GM21723 (cell line): Measurements from ENCODE around the gene ATP9B.

Source experiments
- ATAC-seq: cut with Tn5 transposase; IDR thresholded peaks from one replicate; pipeline ENCODE4 v1.9.1; 2021; ENCODE audit warnings: mild to moderate bottlenecking, moderate library complexity; ENCODE audit not compliant: unreplicated experiment

ATP9B gene

DNA sequence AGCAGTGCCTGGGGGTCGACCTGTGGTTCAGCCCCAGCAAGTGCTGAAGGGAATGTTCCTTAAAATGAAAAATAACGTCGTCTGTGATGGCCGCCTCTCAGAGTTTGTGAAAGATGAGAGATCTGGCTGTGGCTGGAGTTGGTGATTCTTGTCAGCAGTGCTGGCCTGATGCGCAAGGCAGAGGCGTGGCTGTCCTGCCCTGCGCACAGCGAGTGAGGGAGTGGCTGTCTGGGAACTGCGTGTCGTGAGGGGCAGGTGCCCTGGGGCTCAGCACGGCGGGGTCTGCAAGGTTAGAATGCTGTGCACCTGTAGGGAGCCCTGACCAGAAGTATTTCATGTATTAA lies 335.3 kb downstream of the ATP9B start:
- no peak for ATAC-seq

DNA sequence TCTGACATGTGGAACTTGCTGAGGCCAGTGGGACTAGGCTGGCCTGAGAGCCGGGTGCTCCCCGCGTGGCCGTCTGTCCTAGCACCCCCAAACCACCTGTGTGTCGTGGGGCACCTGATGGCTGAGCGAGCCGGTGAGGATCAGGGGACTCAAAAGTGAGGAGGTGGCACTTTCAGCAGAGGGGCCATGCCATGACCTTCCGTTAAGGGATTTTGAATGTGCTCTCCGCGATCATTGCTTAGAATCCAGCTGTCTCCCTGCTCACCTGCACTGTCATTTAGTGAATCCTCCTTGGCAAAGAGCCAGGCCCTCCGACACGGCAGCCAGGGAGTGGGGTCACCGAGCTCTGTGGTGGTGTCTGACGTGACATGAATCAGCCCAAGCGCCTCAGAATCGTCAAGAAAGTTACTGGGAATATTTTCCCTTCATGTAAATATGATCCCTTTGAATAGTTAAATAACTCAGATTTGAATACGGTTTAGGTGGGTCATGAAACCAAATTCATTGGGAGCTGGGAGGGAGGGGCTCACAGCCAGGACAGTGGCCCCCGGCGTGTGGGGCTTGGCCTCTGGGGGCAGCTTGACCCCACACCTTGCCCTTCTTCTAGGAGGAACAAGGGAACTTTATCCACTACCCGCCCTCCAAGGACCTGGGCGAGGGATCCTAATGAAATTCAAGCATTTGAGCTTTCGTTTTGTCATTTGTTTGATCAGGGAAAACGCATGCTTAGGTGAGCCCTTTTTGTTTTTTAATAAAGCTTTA lies 336.0 kb downstream of the ATP9B start:
- no peak for ATAC-seq

DNA sequence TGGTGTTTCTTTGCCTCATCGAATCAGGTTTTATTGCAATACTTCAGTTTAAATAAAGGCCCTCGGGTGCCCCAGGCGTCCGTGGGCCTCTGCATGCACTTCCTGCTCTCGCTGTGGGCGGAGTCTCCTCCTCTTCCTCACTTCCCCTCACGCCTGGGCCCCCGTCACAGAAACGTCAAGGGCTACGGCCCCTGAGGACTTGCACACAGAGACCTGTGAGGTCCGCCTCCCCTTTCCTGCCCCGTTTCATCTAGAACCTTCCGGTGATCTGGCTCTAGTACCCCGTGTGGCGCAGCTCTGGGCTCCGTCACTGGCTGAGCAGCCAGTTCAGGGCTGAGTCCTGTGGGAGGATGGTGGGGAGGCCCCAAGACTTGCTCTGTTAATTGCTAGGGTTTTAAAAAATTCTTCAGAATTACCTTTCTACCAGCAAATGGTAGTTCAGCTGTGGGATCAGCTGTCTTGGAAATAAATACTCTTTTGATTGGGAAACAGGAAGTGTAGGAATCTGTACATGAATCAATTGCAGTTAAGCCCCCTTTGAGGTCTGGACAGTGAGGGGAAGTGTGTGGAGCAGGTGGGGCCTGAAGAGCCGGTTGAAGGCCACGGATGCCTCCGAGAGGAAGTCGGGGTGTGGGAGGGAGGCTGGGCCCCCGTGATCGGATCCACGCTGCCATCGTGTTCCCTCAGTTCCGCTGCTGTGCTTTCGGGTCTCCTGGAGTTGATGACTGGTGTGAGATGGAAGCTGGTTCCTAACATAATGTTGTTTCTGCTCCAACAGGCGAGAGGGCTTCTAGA lies 336.8 kb downstream of the ATP9B start:
- peak; percentile 75 for ATAC-seq

DNA sequence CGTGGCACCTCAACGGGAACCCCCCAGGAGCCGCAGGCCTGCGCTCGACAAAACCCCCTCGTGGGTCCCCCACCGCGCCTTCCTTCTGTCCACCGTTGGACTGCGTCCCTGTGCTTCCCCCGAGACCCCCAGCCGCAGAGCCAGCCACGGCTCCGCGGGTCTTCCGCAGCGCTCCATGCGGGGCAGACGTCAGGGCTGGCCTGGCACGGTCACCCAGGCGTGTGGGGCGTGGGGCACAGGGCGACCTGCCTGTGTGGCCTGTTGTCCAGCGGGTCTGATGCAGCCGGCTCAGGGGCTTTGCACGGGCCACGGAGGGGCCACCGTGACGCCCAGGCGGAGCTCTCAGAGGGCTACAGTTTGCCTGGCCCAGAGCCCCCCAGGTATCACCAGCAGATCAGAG lies 337.5 kb downstream of the ATP9B start:
- ATAC-seq = no peak

DNA sequence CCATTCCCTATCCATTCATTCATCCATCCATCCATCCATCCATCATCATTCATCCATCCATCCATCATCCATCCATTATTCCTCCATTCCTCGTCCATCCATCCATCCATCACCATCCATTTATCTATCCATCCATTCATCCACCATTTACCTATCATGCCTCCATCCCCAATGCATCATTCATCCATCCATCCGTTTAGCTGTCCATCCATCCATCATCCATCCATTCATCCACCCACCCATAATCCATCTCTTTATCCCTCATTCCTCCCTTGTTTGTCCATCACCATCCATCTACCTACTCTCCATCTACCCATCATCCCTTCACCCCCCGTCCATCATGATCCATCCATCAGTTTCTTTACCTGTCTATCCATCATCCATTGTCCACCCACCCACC lies 340.1 kb downstream of the ATP9B start:
- no peak for ATAC-seq

DNA sequence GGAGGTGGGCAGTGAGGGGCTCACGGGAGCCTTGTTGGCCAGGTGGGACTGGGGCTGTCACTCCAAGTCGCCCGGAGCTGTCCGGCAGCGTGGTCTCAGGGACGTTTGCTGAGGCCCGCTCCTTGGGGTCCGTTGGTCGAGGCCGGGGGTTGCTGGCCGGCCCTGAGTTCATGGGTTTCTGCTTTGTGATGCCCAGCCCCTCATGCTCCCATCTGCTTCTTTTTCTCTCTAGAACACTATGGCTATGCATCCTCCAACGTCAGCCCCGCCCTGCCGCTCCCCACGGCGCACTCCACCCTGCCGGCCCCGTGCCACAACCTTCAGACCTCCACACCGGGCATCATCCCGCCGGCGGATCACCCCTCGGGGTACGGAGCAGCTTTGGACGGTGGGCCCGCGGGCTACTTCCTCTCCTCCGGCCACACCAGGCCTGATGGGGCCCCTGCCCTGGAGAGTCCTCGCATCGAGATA lies 341.0 kb downstream of the ATP9B start:
- ATAC-seq = no peak

DNA sequence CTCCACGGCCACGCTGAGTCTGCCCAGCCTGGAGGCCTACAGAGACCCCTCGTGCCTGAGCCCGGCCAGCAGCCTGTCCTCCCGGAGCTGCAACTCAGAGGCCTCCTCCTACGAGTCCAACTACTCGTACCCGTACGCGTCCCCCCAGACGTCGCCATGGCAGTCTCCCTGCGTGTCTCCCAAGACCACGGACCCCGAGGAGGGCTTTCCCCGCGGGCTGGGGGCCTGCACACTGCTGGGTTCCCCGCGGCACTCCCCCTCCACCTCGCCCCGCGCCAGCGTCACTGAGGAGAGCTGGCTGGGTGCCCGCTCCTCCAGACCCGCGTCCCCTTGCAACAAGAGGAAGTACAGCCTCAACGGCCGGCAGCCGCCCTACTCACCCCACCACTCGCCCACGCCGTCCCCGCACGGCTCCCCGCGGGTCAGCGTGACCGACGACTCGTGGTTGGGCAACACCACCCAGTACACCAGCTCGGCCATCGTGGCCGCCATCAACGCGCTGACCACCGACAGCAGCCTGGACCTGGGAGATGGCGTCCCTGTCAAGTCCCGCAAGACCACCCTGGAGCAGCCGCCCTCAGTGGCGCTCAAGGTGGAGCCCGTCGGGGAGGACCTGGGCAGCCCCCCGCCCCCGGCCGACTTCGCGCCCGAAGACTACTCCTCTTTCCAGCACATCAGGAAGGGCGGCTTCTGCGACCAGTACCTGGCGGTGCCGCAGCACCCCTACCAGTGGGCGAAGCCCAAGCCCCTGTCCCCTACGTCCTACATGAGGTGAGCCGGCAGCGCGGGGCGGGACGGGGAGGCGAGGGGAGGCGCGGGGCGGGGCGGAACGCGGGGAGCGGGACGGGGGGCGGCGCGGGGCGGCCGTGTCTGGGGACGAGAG lies 341.8 kb downstream of the ATP9B start:
- ATAC-seq = no peak

DNA sequence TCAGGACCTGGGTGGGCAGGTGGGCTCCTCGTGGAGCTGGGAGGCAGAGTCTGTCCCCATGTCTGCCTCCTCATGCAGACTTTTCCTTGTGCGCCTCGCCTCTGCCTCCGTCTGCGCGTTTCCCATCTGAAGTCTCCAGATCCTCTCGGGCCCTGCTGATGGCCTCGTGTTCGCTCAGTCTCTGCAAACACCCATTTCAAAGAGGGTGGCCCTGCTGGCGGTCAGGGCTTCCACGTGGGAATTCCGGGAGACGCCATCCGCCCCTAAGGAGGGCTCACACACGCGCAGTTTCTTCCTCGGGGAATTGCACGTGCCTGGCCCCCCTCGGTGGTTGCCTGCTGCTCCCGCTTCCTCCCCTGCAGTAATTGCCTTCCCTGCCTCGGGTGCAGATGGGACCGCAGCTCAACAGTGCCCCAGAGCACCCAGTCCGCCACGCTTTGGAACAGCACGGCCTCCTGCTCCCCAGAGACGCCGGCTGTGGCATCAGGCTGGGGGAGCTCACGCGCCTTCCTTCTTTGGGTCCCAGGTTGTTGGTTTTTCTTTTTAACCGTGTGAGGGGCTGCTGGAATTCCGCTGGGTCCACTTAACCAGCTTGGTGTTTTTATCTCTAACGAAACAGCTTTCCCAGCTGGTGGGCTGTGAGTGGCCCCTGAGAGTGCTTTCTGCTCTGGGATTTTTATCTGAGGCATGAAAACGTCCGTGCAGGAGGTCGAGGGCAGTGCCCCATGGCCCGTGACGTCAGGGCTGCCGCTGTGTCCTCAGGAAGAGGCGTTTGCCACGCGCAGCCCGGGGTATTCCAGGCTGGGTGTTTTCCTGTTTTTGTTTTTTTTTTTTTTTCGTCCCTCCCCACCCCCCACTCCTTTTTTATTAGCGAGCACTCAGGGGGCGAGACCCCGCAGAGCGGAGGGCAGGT lies 342.7 kb downstream of the ATP9B start:
- ATAC-seq = no peak

DNA sequence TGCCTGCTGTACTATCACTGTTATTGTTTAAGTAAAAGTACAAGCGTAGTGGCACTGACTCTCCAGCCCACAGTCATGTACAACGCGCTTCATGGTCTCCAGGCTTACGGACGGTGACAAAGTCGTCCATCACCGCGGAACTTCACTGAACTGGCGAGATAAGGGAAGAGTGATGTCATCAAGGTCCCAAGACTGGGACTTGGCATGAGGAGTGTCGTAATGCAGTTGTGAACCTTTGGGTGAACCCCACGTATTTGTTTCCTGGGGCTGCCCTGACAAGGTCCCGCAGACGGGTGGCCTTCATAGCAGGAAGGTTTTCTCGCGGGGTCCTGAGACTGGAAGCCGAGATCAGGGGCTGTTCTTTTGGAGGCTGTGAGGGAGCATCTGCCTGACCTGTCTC lies 343.8 kb downstream of the ATP9B start:
- ATAC-seq = no peak

DNA sequence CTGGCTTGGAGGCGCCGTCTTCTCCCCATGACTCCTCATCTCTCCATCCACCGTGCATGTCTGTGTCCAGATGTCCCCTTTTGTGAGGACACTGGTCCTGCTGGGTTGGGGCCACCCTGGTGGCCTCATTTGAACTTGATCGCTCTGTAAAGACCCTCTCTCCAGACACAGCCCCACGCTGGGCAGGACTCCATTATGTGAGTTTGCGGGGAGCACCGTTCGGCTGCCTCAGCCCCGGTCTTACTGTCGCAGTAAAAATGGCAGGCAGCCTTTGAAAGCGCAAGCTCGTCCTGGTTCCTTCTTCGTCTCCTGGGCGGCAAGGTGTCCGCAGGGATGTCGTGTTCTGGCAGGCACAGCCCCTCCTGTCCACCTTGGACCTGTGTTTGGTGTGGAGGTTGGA lies 344.2 kb downstream of the ATP9B start:
- no peak for ATAC-seq

DNA sequence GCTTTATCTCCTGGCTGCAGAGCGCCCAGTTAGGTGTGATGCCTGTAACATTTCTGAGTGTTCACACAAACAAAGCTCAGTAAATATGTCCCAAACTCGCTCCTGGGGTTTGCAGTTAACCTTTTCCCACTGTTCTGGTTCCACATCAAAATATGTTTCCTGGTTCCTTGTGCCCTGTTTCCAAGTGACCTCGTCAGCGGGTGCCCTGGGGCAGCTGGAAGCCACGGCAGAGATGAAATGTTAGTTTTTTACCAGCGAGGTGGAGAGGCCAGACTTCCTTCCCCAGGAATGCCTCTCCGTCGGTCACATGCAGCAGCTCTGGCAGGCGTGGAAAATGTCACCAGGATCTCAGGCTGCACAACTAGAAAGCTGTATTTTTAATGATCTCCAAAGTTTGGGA lies 344.7 kb downstream of the ATP9B start:
- no peak for ATAC-seq

DNA sequence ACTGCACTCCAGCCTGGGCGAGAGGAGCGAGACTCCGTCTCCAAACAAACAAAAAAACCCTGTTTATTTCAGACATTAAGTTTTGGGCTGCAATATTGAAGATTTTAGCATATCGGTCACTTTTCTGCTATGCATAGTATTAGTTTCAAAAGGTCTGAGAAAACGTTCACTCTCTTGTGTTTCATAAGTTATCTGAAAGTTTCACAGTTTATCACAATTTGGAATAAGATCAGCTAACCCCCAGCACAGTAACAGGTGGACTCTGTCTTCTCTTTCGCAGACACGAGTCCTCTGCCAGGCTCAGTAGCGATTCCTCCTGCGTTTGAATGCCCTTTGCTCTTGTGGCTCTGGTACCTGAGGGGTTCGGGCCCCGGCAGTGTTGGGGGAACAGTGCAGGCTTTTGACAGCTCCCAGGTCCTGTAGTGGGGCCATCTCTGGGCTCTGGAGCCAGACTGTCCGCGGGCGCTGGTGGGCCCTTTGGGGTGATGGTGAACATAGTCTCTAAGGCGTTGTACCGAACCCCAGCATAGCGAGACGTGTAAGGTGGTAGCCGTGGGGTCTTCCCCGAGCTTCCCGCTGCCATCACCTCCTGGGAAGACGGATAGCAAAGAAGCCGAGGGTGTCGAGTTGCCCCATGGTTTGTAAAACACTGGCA lies 347.0 kb downstream of the ATP9B start:
- ATAC-seq = no peak

DNA sequence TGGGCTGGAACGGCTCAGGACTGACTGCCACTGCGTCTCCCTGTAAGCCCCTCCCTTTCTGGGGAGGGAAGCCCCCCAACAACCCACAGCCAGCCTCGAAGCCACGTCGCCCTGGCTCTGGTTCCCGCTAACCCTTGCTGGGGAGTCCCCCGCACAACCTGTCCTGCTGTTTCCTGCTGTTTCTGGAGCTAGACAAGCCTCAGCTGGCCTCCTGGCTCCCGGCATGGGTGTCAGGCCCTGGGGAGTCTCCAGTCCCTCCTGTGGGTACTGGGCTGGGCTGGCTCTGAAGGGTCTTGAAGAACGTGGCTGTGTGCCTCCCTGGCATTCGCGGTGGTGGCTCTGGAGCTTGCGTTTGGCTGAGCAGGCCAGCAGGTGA lies 347.5 kb downstream of the ATP9B start:
- ATAC-seq = no peak

DNA sequence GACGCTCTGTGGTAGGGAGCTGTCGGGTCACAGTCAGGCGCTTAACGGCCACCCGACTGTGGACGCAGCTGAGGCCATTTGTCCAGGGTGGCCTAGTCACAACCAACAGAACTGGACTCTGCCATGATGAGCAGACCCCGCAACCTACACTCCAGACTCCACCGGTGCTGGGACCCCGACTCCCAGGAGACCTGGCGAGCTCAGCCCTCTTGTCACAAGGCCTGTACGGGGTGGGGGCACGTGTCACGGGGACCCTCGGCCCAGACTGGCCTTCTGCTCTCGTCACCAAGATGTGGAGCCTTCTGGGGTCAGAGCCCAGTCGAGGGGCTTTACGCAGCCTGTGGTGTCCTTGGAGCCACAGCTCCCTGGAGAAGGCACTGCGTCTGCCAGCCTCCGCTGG lies 349.0 kb downstream of the ATP9B start:
- no peak for ATAC-seq

DNA sequence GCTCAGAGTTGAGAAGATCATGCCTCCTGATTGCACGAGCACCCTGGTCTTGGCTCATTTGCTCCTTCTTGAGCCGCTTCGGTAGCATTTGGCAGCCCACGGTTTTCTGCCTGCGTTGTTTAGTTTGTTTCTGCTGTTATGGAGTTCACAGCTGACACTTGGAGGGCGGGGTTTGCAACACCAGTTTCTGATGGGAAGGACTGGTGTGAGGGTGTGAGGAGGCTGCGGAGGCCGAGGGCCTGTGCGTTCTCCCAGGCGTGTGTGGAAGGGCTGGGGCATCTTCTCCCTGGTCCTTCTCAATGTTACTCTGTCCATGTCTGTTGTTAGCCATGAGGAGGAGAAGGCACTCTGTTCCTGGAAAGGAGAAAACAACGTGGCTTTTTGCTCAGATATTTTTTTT lies 349.4 kb downstream of the ATP9B start:
- ATAC-seq = no peak

DNA sequence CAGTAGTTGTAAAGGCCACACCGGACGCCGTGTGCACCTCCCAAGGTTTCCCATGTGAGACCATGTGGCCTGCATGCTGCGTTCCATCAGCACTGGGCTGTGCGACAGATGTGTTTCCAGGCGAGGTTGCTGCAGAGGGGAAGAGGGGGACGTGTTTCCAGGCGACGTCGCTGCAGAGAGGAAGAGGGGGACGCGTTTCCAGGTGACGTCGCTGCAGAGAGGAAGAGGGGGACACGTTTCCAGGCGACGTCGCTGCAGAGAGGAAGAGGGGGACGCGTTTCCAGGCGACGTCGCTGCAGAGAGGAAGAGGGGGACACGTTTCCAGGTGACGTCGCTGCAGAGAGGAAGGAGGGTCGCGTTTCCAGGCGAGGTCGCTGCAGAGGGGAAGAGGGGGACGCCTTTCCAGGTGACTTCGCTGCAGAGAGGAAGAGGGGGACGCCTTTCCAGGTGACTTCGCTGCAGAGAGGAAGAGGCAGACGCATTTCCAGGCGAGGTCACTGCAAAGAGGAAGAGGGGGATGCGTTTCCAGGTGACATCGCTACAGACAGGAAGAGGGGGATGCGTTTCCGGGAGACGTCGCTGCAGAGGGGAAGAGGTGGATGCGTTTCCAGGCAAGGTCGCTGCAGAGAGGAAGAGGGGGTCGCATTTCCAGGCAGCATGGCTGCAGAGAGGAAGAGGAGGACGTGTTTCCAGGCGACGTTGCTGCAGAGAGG lies 351.0 kb downstream of the ATP9B start:
- ATAC-seq = no peak

DNA sequence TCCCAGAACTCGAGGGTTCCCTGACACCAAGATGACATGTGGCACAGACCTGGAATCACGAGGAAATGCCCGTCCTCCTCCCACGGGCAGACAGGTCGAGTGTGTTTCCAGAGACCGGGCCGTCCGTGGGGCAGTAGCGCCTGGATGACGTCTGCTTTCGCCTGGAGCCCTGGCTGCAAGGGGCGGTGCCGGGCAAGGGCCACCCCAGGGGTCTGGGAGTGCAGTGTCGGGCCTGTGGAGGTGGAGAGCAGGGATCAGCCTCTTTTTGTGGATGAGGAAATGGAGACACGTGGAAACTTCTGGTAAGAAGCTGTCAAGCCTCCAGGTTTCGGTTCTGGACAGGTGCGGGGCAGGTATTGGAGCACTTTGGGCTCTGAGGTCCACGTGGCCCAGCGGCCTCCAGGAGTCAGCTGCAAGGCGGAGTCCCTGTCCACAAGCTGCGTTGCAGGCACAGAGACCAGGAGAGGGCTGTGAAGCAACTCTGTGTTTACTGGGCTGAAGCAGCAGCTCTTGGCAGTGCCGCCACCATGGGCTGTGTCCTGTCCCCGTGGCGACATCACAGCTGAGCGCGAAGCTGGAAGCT lies 352.2 kb downstream of the ATP9B start:
- ATAC-seq = no peak

DNA sequence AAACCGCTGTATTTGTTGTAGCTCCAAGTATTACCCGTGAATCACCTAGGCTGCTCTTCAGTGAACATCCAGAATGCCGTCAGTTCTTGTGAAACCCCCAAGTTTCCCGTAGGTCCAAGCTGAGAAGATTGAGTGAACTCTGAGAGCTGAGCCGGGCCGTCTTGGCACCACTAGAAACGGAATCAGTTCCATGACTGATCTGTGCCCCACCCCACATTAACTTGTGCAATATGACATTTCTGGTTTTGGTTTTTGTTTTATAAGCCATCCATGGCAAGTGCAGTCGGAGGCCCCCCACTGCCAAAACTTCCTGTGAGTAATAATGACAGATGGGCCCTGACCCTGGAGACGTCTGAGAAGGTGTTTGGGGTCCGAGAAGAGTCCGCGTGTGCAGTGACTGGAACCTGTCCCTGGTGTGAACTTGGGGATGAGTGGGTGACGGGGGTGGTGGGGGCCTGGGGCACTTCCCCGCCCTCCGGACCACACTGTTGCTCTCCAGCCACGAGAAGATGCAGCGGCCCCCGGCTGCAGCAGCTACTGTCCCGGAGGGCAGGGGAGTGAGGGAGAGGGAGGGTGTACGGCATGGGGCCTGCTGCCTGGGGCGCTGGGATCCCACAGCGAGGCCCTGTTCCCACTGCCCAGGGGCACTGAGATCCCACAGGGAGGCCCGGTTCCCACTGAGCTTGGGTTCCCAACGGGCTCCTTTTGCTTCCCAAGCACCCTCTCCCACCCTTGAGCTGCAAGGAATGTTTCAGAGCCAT lies 353.0 kb downstream of the ATP9B start:
- ATAC-seq = peak; percentile 91
